ENCODE data around the gene UBQLN4.

The UBQLN4 gene

DNA sequence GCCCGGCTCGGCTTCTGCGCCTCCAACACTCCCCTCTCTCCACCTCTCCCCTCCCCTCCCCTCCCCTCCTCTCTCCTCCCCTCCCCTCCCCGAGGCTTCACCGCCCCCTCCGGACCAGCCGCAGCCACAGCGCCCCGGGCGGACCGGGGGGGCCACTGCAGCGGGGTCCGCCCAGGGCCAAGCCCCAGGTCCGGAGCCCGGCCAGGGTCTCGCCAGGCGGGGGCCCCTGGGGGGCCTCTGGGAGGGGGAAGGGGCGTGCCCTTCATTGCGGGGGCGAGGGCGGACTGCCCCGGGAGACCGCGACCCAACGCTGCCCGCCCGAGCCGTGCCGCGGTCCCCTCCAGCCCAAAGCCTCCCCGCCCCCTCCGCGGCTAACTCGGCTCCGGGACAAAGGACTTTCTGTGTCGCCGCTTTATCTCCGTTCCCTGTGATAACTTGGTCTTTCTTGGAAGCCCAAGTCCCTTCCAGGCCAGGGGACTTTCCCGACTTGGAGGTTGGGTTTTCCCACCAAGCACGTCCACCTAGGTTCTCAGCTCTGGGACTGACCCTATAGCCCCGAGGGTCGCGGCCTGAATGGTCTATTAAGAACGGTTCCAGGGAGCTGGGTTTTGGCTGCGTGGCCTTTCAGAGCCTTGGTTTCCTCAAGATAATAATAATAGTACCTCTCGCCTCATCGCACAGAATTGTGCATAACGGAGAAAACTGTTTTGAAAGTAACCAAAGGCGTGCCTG, at the start of gene UBQLN4:
TSS of gene UBQLN4 (minus strand) at position 31 of the 732 bp plus-strand sequence. CDS start 97 bp downstream, outside the sequence.
- peak; percentile 62 for ATAC-seq
- Mint-ChIP-seq H3K27ac (peak within 1 kb of the TSS; percentile 96), H3K4me3 (peak within 1 kb of the TSS; percentile 96), H3K4me1 (peaks cover 25% of the 10 kb centered on the region), H3K36me3 (ENCODE audit: low read depth) (peaks cover 9% of the 10 kb centered on the region), H3K27me3 (no peaks in the 10 kb centered on the region), H3K9me3 (no peaks in the 10 kb centered on the region)
- DNase-seq = peak; percentile 87

DNA sequence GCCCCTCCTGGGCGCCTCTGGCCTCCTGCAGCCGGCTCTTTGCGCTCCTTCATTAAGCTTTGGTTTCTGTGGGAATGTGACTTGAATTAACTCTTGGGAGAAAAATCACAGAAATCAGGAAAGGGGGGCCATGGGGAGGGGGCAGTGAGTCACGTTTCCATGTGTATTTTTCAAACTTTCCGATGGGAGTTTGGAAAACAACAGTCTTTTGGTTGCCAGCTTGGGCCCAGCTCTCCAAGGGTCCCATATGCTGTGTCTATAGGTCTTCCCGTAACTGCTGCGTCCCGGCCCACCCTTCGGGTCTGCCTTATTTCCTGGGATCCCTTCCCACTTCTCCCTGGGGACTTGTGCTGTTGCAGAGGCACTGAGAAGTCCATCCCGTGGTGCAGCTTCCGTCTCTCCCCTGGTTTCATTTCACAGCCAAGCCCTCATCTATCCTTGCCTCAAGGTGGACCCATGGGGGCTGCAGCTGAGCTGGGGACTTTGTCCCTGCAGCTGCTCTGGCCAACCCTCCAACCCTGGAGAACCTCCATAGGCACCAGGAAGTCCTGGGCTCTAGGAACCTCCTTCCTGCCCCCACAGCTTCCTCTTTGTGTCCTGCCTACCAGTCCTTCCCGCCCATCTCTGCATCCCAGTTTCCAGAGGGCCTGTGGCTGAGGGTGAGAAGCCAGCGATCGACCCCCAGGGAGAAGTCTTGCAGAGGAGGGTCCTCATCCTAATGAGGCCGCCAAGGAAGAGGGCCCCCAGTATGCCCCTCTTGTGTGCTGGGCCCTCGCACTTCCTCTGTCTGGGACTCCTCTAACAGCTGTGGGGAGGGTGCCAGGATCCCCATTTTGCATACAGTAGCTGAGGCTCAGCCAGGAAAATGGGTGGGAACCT, 49.3 kb upstream of the UBQLN4 start:
- Mint-ChIP-seq H3K4me1 (peaks cover 87% of the 10 kb centered on the region), H3K27me3 (peaks cover 16% of the 10 kb centered on the region), H3K27ac (peak overlapping the region; percentile 94), H3K9me3 (no peaks in the 10 kb centered on the region), H3K36me3 (ENCODE audit: low read depth) (peaks cover 3% of the 10 kb centered on the region), H3K4me3 (no peak overlapping the region)
- no peak for DNase-seq
- ATAC-seq = no peak

DNA sequence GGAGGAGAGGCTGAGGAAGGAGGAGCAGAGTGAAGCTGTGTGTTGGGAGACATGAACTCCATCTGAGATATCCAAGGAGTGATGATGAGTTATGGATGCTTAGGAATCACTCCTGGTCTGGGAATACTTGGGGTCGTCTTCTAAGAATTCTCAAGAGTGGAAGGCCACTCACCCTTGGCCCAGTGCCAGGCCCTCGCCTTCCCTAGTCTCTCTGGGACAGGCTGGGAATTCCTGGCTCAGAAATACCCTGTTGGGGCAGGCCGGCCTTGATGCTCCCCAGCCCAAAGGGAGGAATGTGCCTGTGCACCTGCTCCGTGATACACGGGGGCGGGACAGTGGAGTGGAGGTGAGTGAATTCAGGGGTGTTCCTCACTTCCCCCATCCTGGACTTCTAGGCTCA, 48.3 kb upstream of the UBQLN4 start:
- ATAC-seq = no peak
- Mint-ChIP-seq H3K27me3 (peaks cover 18% of the 10 kb centered on the region), H3K36me3 (ENCODE audit: low read depth) (peaks cover 5% of the 10 kb centered on the region), H3K27ac (no peak overlapping the region), H3K9me3 (no peaks in the 10 kb centered on the region), H3K4me1 (peaks cover 87% of the 10 kb centered on the region), H3K4me3 (no peak overlapping the region)
- DNase-seq = no peak

DNA sequence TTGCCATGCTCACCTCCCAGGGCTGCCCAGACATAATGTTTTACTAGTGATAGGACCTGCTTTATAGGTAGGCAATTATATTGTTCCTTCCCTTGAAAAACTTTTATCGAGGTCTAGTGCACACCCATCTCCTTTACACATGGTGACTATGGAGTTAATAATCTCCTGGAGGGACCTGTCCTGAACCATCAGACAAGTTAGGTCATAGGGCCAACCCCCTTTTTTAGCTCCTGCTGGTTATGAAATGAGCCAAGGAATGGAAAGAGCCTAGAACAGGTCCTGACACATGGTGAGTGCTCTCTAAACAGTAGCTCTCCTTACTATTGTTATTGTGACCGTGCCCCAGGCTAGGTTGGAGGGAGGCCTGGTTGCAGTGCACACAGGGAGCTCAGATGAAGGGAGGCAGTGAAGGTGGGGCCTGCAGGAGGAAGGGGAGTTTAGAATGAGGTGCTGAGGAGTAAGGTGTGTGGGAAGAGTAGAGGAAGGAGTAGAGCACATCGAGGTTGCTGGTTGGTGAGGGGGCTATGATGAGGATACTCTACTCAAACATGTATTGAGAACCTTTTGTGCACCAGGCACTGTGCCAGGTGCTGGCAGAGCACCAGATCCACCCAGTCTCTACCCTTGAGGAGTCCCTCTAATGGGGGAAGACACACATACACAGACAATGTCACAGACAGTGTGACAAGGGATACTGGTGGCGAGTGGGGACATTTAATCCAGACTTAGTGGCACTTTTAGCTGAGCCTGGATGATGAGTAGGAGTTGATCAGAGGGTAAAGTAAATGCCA, 46.8 kb upstream of the UBQLN4 start:
- no peaks in the 10 kb centered on the region for H3K9me3 Mint-ChIP-seq
- DNase-seq (no peak), ATAC-seq (no peak)
- H3K4me1 Mint-ChIP-seq = peaks cover 88% of the 10 kb centered on the region
- peaks cover 23% of the 10 kb centered on the region for H3K27me3 Mint-ChIP-seq
- peak overlapping the region; percentile 41 for H3K27ac Mint-ChIP-seq
- H3K36me3 Mint-ChIP-seq (ENCODE audit: low read depth) = peaks cover 3% of the 10 kb centered on the region
- H3K4me3 Mint-ChIP-seq = no peak overlapping the region

GRCh38 chr1:156099282-156099681, 45.7 kb upstream of the UBQLN4 start:
- peaks cover 82% of the 10 kb centered on the region for H3K4me1 Mint-ChIP-seq
- DNase-seq (no peak), ATAC-seq (no peak)
- peak overlapping the region; percentile 6 for H3K27ac Mint-ChIP-seq
- H3K4me3 Mint-ChIP-seq = no peak overlapping the region
- no peaks in the 10 kb centered on the region for H3K9me3 Mint-ChIP-seq
- peaks cover 25% of the 10 kb centered on the region for H3K27me3 Mint-ChIP-seq
- peaks cover 3% of the 10 kb centered on the region for H3K36me3 Mint-ChIP-seq (ENCODE audit: low read depth)

GRCh38 chr1:156098784-156099183, 45.2 kb upstream of the UBQLN4 start:
- Mint-ChIP-seq H3K4me1 (peaks cover 77% of the 10 kb centered on the region), H3K27ac (peak overlapping the region; percentile 98), H3K27me3 (peaks cover 28% of the 10 kb centered on the region), H3K36me3 (ENCODE audit: low read depth) (peaks cover 3% of the 10 kb centered on the region), H3K4me3 (no peak overlapping the region), H3K9me3 (no peaks in the 10 kb centered on the region)
- DNase-seq (no peak), ATAC-seq (no peak)

DNA sequence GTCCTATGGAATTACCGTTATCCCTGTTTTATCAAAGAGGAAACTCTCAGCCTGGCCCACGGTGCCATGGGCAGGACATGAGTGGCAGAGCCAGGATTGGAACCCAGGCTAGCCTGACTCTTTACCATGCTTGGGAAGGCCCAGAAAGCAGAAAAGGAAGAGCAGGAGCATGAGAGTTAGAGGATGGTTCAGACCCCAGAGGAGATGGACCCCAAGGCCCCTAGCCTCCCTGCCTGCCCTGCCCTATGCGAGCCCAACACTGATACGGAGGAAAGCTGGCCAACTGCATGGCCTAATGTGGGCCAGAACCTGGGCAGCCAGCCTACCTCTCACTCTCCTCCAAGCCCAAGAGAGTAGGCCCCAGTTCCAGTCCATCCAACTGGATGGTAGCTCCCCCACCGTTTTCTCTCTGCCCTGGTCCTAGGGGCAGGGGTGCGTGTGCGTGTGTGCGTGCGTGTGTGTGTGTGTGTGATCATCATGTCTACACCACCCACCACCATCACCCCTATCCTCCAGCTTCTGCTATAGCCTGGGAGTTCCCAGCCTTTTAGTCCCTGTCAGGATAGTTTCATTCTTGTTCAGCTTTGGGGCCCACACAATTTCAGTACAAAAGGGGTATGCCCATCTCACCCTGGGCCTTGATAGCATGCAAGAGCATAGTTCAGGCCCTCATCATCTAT, 44.0 kb upstream of the UBQLN4 start:
- Mint-ChIP-seq H3K27ac (peak overlapping the region; percentile 98), H3K9me3 (no peaks in the 10 kb centered on the region), H3K36me3 (ENCODE audit: low read depth) (peaks cover 3% of the 10 kb centered on the region), H3K4me1 (peaks cover 65% of the 10 kb centered on the region), H3K4me3 (peak overlapping the region; percentile 76), H3K27me3 (peaks cover 32% of the 10 kb centered on the region)
- peak; percentile 45 for ATAC-seq
- peak; percentile 66 for DNase-seq

- peak; percentile 81 for ATAC-seq
- Mint-ChIP-seq H3K4me1 (peaks cover 61% of the 10 kb centered on the region), H3K27ac (peak overlapping the region; percentile 98), H3K36me3 (ENCODE audit: low read depth) (peaks cover 3% of the 10 kb centered on the region), H3K27me3 (peaks cover 34% of the 10 kb centered on the region), H3K4me3 (peak overlapping the region; percentile 76), H3K9me3 (no peaks in the 10 kb centered on the region)
- peak; percentile 91 for DNase-seq
These were observed 43.2 kb upstream of the UBQLN4 start for GRCh38 chr1:156096640-156097391.

- Mint-ChIP-seq H3K27me3 (peaks cover 29% of the 10 kb centered on the region), H3K27ac (peak overlapping the region; percentile 98), H3K9me3 (no peaks in the 10 kb centered on the region), H3K4me1 (peaks cover 55% of the 10 kb centered on the region), H3K4me3 (peak overlapping the region; percentile 76), H3K36me3 (ENCODE audit: low read depth) (peaks cover 3% of the 10 kb centered on the region)
- DNase-seq = peak; percentile 36
- no peak for ATAC-seq
These were observed 42.4 kb upstream of the UBQLN4 start for GRCh38 chr1:156095906-156096508.

GRCh38 chr1:156091610-156092009, 38.0 kb upstream of the UBQLN4 start:
- Mint-ChIP-seq H3K36me3 (ENCODE audit: low read depth) (no peaks in the 10 kb centered on the region), H3K9me3 (no peaks in the 10 kb centered on the region)
- ATAC-seq = no peak

GRCh38 chr1:156090840-156091188, 37.2 kb upstream of the UBQLN4 start:
- Mint-ChIP-seq H3K27ac (no peak overlapping the region), H3K9me3 (no peaks in the 10 kb centered on the region), H3K27me3 (peaks cover 42% of the 10 kb centered on the region), H3K36me3 (ENCODE audit: low read depth) (no peaks in the 10 kb centered on the region), H3K4me1 (peaks cover 10% of the 10 kb centered on the region), H3K4me3 (no peak overlapping the region)
- DNase-seq = peak; percentile 92
- ATAC-seq = peak; percentile 95

More at GRCh38 chr1:156091610-156092009, 38.0 kb upstream of the UBQLN4 start:
- Mint-ChIP-seq H3K27me3 (peaks cover 36% of the 10 kb centered on the region), H3K27ac (no peak overlapping the region), H3K4me1 (peaks cover 18% of the 10 kb centered on the region), H3K4me3 (no peak overlapping the region)
- no peak for DNase-seq

- Mint-ChIP-seq H3K4me3 (no peak overlapping the region), H3K27ac (no peak overlapping the region), H3K9me3 (no peaks in the 10 kb centered on the region), H3K27me3 (peaks cover 43% of the 10 kb centered on the region), H3K36me3 (ENCODE audit: low read depth) (no peaks in the 10 kb centered on the region), H3K4me1 (peaks cover 5% of the 10 kb centered on the region)
- DNase-seq = no peak
- ATAC-seq = no peak
These were observed 36.7 kb upstream of the UBQLN4 start for GRCh38 chr1:156090138-156090839.

- Mint-ChIP-seq H3K4me1 (peaks cover 1% of the 10 kb centered on the region), H3K27ac (no peak overlapping the region), H3K27me3 (peaks cover 47% of the 10 kb centered on the region), H3K9me3 (no peaks in the 10 kb centered on the region), H3K4me3 (no peak overlapping the region), H3K36me3 (ENCODE audit: low read depth) (no peaks in the 10 kb centered on the region)
- no peak for DNase-seq
- ATAC-seq = no peak
These were observed 36.1 kb upstream of the UBQLN4 start for GRCh38 chr1:156089704-156090103.
